HG03342 (cell line): Measurements from ENCODE around the gene TMEM187.

ENCODE experiments used
- ATAC-seq: cut with Tn5 transposase; IDR thresholded peaks from one replicate; pipeline ENCODE4 v1.9.1; 2021; ENCODE audit warnings: mild to moderate bottlenecking, moderate library complexity; ENCODE audit not compliant: unreplicated experiment

Gene TMEM187

GRCh38 chrX:154032653-154033052, 60.1 kb downstream of the TMEM187 start:
- ATAC-seq: no peak
